ENCODE data around the gene PCSK6. TPM values are rescaled to one million over a fixed set of nuclear protein-coding genes. Genes with fewer than 3 reads are reported as not detected.

PCSK6 gene
- total RNA-seq, 1 experiment from 2014 or later: 26.3 TPM

GRCh38 chr15:101314336-101315125 lies 175.0 kb downstream of the PCSK6 start:
- TF ChIP-seq CTCF (conservative IDR thresholded peaks at IDR 0.05) (no peak), EZH2 (IDR thresholded peaks at IDR 0.05; ENCODE audit: low read depth) (no peak)
- Histone ChIP-seq H3K9me3 (ENCODE audit: insufficient read depth, low read depth) (no peaks in the 10 kb centered on the region), H3K27ac (no peak overlapping the region), H3K4me1 (replicated peaks; ENCODE audit: insufficient read depth) (no peaks in the 10 kb centered on the region), H3K79me2 (ENCODE audit: low read depth) (no peaks in the 10 kb centered on the region), H3K4me3 (no peak overlapping the region), H4K20me1 (ENCODE audit: insufficient read depth) (no peaks in the 10 kb centered on the region), H3K4me2 (no peak overlapping the region), H3F3A (ENCODE audit: insufficient read depth, low read depth) (no peaks in the 10 kb centered on the region), H3K36me3 (ENCODE audit: low read depth) (no peaks in the 10 kb centered on the region), H3K27me3 (ENCODE audit: insufficient read depth, low read depth) (no peaks in the 10 kb centered on the region), H2AFZ (no peak overlapping the region), H3K9me2 (ENCODE audit: insufficient read depth) (no peaks in the 10 kb centered on the region)
- ChIA-PET POLR2A (ENCODE audit: unreplicated experiment) (no interaction called here), CTCF (no interaction called here)
- BruUV-seq (replicated peaks): no TSS peak
- intact Hi-C loops (cut with micrococcal nuclease; ENCODE audit: unreplicated experiment): no loop called here
- no peak for DNase-seq

GRCh38 chr15:101313041-101313761 lies 176.3 kb downstream of the PCSK6 start:
- Histone ChIP-seq H2AFZ (no peak overlapping the region), H3K4me3 (no peak overlapping the region), H3K9me2 (ENCODE audit: insufficient read depth) (no peaks in the 10 kb centered on the region), H3K9me3 (ENCODE audit: insufficient read depth, low read depth) (no peaks in the 10 kb centered on the region), H3K36me3 (ENCODE audit: low read depth) (no peaks in the 10 kb centered on the region), H3K4me2 (no peak overlapping the region), H3K79me2 (ENCODE audit: low read depth) (no peaks in the 10 kb centered on the region), H3K27ac (no peak overlapping the region), H3K4me1 (replicated peaks; ENCODE audit: insufficient read depth) (no peaks in the 10 kb centered on the region), H3F3A (ENCODE audit: insufficient read depth, low read depth) (no peaks in the 10 kb centered on the region), H4K20me1 (ENCODE audit: insufficient read depth) (no peaks in the 10 kb centered on the region), H3K27me3 (ENCODE audit: insufficient read depth, low read depth) (no peaks in the 10 kb centered on the region)
- intact Hi-C loops (cut with micrococcal nuclease; ENCODE audit: unreplicated experiment): no loop called here
- TF ChIP-seq CTCF (conservative IDR thresholded peaks at IDR 0.05) (no peak), EZH2 (IDR thresholded peaks at IDR 0.05; ENCODE audit: low read depth) (no peak)
- BruUV-seq (replicated peaks): no TSS peak
- no peak for DNase-seq
- POLR2A ChIA-PET (ENCODE audit: unreplicated experiment): no interaction called here
- CTCF ChIA-PET: no interaction called here

- H3K27ac ChIP-seq: no peak overlapping the region
- H3K9me3 ChIP-seq (ENCODE audit: insufficient read depth, low read depth): no peaks in the 10 kb centered on the region
- H3K4me1 ChIP-seq (replicated peaks; ENCODE audit: insufficient read depth): no peaks in the 10 kb centered on the region
- H3K27me3 ChIP-seq (ENCODE audit: insufficient read depth, low read depth): no peaks in the 10 kb centered on the region
- H3F3A ChIP-seq (ENCODE audit: insufficient read depth, low read depth): no peaks in the 10 kb centered on the region
- DNase-seq: no peak
- ChIA-PET POLR2A (ENCODE audit: unreplicated experiment) (no interaction called here), CTCF (interaction anchor here (0.6 kb wide), 1 partner anchor 104 kb away, joined by 6 read pairs; no protein-coding TSS in a partner anchor)
- no peak overlapping the region for H3K4me2 ChIP-seq
- no TSS peak for BruUV-seq (replicated peaks)
- no peak overlapping the region for H3K4me3 ChIP-seq
- H4K20me1 ChIP-seq (ENCODE audit: insufficient read depth): no peaks in the 10 kb centered on the region
- H3K79me2 ChIP-seq (ENCODE audit: low read depth): no peaks in the 10 kb centered on the region
- intact Hi-C loops (cut with micrococcal nuclease; ENCODE audit: unreplicated experiment): no loop called here
- H2AFZ ChIP-seq: no peak overlapping the region
- no peaks in the 10 kb centered on the region for H3K9me2 ChIP-seq (ENCODE audit: insufficient read depth)
- H3K36me3 ChIP-seq (ENCODE audit: low read depth): no peaks in the 10 kb centered on the region
- TF ChIP-seq CTCF (conservative IDR thresholded peaks at IDR 0.05): no peak
These were observed 179.0 kb downstream of the PCSK6 start for GRCh38 chr15:101310508-101310907.
